Measurements from ENCODE around the gene PGLYRP4. TPM values are rescaled to one million over a fixed set of nuclear protein-coding genes. Genes with fewer than 3 reads are reported as not detected.
"Not testable (repeated sequence)": the region's sequence is repeated elsewhere in the genome, so short reads cannot be mapped to it uniquely, and the experiment has no call there.

PGLYRP4 gene
- total RNA-seq, 1 donor, result 0.27 TPM

- DNase-seq (ENCODE audit: low read depth in 2 of 3, low spot score in 2 of 3), result no peak
Observed at GRCh38 chr1:153343040-153343681, 5.5 kb downstream of the PGLYRP4 start.

- no peak for DNase-seq (ENCODE audit: low read depth in 2 of 3, low spot score in 2 of 3)
Observed at GRCh38 chr1:153342178-153342577, 6.5 kb downstream of the PGLYRP4 start.

- DNase-seq (ENCODE audit: low read depth in 2 of 3, low spot score in 2 of 3), result no peak
Observed at GRCh38 chr1:153341431-153341934, 7.2 kb downstream of the PGLYRP4 start.

- no peak for DNase-seq (ENCODE audit: low read depth in 2 of 3, low spot score in 2 of 3)
Observed at GRCh38 chr1:153340356-153340755, 8.3 kb downstream of the PGLYRP4 start.

- DNase-seq (ENCODE audit: low read depth in 2 of 3, low spot score in 2 of 3), result no peak
Observed at GRCh38 chr1:153339802-153340201, 8.8 kb downstream of the PGLYRP4 start.

- DNase-seq (ENCODE audit: low read depth in 2 of 3, low spot score in 2 of 3), result no peak
Observed at GRCh38 chr1:153337980-153338853, 10.4 kb downstream of the PGLYRP4 start.

GRCh38 chr1:153336650-153337049, 12.0 kb downstream of the PGLYRP4 start:
- no peak for DNase-seq (ENCODE audit: low read depth in 2 of 3, low spot score in 2 of 3)

- no peak for DNase-seq (ENCODE audit: low read depth in 2 of 3, low spot score in 2 of 3)
Observed at GRCh38 chr1:153333902-153334301, 14.7 kb downstream of the PGLYRP4 start.

- DNase-seq (ENCODE audit: low read depth in 2 of 3, low spot score in 2 of 3), result no peak
Observed at GRCh38 chr1:153324912-153325311, 23.7 kb downstream of the PGLYRP4 start.

GRCh38 chr1:153322568-153322967, 26.1 kb downstream of the PGLYRP4 start:
- no peak for DNase-seq (ENCODE audit: low read depth in 2 of 3, low spot score in 2 of 3)

GRCh38 chr1:153318145-153318544, 30.5 kb downstream of the PGLYRP4 start:
- DNase-seq (ENCODE audit: low read depth in 2 of 3, low spot score in 2 of 3), result not testable (repeated sequence)

- not testable (repeated sequence) for DNase-seq (ENCODE audit: low read depth in 2 of 3, low spot score in 2 of 3)
Observed at GRCh38 chr1:153316013-153316412, 32.6 kb downstream of the PGLYRP4 start.

- not testable (repeated sequence) for DNase-seq (ENCODE audit: low read depth in 2 of 3, low spot score in 2 of 3)
Observed at GRCh38 chr1:153314388-153314787, 34.3 kb downstream of the PGLYRP4 start.

GRCh38 chr1:153313288-153313687, 35.4 kb downstream of the PGLYRP4 start:
- DNase-seq (ENCODE audit: low read depth in 2 of 3, low spot score in 2 of 3), result no peak

- DNase-seq (ENCODE audit: low read depth in 2 of 3, low spot score in 2 of 3), result no peak
Observed at GRCh38 chr1:153312570-153313186, 36.0 kb downstream of the PGLYRP4 start, which contains the start of gene PGLYRP3. Gene PGLYRP3, minus strand, starts transcription at chr1:153312952. Its CDS starts 2,287 bp downstream, at chr1:153310665.

- DNase-seq (ENCODE audit: low read depth in 2 of 3, low spot score in 2 of 3), result no peak
Observed at GRCh38 chr1:153310526-153310925, 38.1 kb downstream of the PGLYRP4 start.

GRCh38 chr1:153309441-153309840, 39.2 kb downstream of the PGLYRP4 start:
- DNase-seq (ENCODE audit: low read depth in 2 of 3, low spot score in 2 of 3), result no peak

- no peak for DNase-seq (ENCODE audit: low read depth in 2 of 3, low spot score in 2 of 3)
Observed at GRCh38 chr1:153308540-153308939, 40.1 kb downstream of the PGLYRP4 start.

GRCh38 chr1:153307221-153307600, 41.4 kb downstream of the PGLYRP4 start:
- DNase-seq (ENCODE audit: low read depth in 2 of 3, low spot score in 2 of 3), result no peak

- DNase-seq (ENCODE audit: low read depth in 2 of 3, low spot score in 2 of 3), result no peak
Observed at GRCh38 chr1:153306303-153307220, 42.1 kb downstream of the PGLYRP4 start.

Measured in hematopoietic multipotent progenitor cell (in vitro differentiated cells).